GM12891 (cell line): ENCODE data around the gene NGEF.

Experiments
- PAX5 ChIP-seq: IDR thresholded peaks from 2 replicates; pipeline ENCODE4 v1.6.1; 2011; ENCODE audit warnings: low read length, moderate library complexity, mild to moderate bottlenecking; ENCODE audit not compliant: insufficient read depth, severe bottlenecking
- POLR2A ChIP-seq: IDR thresholded peaks from 2 replicates; pipeline ENCODE4 v1.6.1; 2011; ENCODE audit warnings: low read depth, low read length, control low read depth
- POLR2AphosphoS5 ChIP-seq: IDR thresholded peaks from 2 replicates; pipeline ENCODE4 v1.6.1; 2011; ENCODE audit warnings: low read depth, low read length, control low read depth
- TAF1 ChIP-seq: IDR thresholded peaks from 2 replicates; pipeline ENCODE4 v1.6.1; 2011; ENCODE audit warnings: low read depth, low read length, control low read depth

GRCh38 chr2:232903989-232904388 lies 109.1 kb downstream of the NGEF start:
- TF ChIP-seq POLR2A (no peak), POLR2AphosphoS5 (no peak), TAF1 (no peak), PAX5 (no peak)
